SHP77 (cell line): ENCODE results near the gene DPF3.

Experiments
- DNase-seq, 2 experiments: peaks; one replicate each; lab custom pipeline; 2025; lab: John Stamatoyannopoulos, UW

Gene DPF3

GRCh38 chr14:72904840-72905561 lies 11.1 kb upstream of the DPF3 start:
- DNase-seq = peak; percentile 34 to 41

DNA sequence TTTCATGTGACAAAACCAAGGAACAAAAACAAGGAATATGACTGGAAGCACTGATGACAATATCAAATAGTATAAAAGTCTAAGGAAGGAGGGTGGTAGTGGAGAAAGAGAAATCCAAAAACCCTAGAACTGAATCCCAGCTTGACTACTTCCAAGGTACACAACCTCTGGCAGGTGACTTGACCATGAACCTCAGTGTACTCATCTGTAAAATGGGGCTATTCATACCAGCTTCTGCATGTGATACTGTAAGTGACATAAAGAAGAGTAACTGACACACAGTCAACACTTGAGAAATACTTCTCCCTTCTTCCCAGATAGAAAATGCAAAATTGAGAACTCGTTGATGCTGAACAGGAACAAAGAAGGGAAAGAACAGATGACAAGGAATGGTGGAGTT lies 10.3 kb upstream of the DPF3 start:
- DNase-seq = no peak

DNA sequence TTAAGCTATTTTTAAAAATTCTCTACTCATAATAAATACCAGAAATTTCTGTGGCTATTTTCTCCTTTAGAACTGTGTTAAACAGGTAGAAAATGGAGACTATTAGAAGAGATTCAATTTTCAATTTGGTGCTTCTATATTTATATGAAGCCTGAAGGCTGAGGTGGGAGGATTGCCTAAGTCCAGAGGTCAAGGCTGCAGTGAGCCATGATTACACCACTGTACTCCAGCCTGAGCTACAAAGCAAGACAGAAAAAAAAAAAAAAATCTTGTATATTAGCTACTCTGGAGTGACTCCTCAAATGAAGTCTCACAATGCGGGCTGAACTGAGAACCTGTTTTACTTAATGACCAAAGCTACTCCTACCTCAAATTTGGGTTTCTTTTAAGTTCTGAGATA lies 9.8 kb upstream of the DPF3 start:
- no peak for DNase-seq

DNA sequence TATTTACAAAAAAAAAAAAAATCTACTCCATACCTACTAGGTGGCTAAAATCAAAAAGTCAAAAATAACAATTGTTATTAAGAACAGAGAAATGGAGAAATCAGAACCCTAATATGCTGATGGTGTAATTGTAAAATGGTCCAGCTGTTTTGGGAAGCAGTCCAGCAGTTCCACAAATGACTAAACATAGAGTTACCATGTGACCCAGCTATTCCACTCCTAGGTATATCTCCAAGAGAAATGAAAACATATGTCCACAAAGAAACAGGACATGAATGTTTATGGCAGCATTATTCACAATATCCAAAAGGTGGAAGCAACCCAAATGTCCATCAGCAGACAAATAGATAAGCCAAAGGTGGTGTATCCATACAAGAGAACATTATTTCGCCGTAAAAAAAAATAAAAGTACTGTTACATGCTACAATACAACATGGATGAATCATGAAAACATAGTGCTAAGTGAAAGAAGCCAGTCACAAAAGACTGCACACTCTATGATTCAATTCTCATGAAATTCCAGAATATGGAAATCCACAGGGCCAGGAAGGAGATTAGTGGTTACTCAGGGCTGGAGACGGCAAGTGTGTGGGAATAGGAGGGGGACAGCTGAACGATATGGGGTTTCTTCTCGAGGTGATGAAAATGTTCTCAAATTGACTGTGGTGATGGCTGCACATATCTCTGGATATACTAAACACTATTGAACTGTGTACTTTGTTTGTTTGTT lies 9.1 kb upstream of the DPF3 start:
- no peak for DNase-seq

DNA sequence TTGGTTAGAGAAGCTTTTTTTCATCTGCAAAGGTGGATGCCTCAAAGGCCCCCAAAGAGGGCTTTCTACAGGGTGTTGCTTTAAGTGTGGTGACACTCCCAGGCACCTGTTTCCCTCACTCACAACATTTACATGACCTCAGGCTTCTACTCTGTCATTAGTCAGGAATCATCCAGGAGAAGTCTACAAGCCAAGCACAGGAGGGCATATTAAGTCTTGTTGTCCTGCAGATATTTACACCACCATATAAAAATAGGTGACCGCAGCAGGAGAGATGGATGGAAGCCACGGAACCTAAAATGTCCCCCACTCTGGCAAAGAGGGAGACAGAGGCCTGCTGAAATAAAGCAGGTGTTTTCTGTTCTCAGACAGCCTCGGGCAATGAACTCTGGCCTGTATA lies 7.5 kb upstream of the DPF3 start:
- DNase-seq = no peak

- DNase-seq = no peak
These were observed 4.5 kb upstream of the DPF3 start for GRCh38 chr14:72898448-72898847.

DNA sequence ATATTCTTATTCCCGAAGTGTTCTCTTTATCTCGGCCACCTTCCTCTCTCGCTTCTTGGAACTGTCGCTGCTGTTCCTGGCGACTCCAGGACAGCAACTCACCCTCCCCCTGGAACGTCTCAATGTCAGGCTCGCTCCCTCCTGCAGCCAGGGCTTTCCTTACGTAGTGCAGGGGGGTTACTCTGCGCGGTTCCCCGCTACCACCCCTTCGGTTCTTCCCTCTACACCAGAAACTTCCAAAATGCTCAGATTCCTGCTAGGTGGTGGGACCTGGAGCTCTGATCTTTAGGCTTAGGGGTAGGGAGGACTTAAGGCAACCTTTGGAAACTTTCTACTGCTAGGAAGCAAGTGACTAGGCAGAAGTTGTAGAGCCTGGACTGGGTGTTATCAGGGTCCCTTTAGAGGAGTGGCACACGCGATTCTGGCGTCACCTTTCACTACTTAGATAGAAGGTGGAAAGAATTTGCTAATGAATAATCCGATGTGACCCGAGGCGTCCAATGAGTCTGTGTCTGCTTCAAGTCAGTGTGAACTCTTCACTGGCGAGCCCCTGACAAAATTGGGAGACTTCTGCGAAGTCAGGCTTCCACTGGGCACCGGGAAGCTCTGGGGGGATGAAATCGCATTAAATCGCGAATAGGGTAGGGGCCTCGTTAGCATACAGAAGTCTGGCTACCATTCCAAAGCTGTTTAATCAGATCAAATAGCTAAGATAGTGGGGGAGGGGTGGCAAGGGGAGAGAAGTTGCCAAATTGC lies 900 bp upstream of the DPF3 start:
- peak in 1 of 2 experiments; percentile 11 for DNase-seq

DNA sequence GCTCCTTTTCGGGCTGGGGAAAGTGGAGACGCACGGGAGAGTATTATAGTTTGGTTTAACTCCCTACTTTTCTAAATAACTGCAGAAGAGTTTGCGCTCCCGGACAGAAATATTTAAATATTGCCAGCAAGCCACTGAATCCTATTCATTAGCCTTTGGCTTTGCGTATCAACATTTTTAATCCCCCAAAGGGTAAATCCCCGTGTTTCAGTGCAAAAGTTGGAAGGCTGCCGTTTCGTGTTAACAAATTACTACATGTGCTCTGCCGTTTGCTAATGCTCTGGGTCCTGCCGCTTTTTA lies 372 bp upstream of the DPF3 start:
- DNase-seq = no peak

GRCh38 chr14:72892879-72893635 lies 844 bp downstream of the DPF3 start:
- DNase-seq = peak in 1 of 2 experiments; percentile 2

DNA sequence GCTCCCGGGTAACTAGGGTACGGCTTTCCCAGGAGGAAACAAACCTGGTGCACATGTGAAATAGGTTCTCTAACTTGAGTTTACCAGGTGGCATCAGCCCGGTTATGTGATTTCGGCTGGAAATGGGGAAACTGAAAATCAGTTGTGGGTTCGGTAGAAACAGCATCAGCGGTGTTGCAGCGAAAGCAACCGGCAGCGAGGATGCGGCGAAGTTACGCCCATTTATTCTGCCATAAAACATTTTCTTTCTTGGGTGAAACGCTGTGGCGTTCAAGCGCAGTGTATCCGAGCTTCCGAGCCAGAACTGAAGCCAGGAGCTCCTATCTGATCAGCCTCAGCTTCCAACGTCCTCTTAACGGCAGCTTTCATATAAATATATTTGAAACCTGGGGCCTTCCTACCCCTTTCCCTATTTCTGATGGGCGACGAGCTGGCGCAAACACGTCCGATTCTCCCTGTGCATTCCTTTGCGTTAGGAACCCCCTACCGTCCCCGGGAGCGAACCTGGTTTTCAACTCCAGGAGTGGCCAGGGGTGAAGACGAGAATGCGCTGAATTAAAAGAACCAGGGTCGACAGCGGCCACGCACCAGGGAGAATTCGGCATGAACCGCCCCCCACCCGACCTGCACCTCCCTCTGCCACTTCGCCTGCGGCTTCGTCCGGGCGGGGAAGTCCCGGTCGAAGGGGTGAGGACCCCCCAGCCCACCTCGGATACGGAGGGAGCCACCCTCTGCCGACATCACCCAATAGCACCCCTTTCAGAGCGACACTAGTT lies 1.6 kb downstream of the DPF3 start:
- DNase-seq = no peak

- no peak for DNase-seq
These were observed 2.2 kb downstream of the DPF3 start for GRCh38 chr14:72891666-72892102.

DNA sequence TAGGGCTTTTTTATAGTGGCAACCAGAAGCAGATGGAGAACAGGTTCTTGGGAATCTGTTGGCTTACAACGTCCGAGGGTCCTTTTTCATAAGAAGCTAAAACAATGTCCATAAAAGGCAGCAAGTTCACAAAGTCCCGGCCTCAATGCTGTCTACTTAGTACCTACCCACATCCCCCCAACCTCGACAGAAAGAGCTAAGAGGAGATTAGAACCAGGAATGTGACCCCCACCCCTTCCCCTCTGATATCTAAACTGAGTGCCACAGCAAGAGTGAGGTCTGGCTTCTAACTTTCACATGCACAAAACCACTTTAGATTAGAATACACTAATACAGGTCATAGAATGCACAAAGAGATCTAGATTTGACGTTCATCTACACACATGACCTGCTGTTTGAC lies 4.5 kb downstream of the DPF3 start:
- DNase-seq = no peak

DNA sequence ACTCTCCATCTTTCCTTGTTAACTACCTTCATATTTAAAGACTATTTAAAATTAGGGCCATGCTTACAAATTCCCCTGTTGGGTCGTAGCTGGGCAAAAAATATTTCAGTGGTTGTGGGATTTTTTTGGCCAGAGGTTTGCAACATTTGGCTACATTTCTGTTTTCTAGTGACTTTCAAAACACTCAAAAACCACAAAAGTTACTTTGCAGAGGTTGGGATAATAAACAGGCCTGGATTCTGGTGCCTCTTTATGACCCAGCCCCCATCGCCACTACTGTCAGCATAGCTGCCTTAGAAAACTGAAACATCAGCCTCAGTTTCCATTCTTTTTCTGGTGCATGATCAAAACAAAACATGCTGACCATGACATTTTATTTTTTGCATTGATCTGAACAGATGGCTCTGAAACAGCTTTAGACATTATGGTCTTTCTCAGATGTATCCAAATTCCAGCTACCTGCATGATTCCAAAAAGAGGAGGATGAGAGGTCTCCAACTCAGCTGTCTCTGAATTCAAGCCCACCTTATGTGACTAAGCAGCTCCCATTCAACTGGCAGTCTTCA lies 5.2 kb downstream of the DPF3 start:
- DNase-seq = no peak

DNA sequence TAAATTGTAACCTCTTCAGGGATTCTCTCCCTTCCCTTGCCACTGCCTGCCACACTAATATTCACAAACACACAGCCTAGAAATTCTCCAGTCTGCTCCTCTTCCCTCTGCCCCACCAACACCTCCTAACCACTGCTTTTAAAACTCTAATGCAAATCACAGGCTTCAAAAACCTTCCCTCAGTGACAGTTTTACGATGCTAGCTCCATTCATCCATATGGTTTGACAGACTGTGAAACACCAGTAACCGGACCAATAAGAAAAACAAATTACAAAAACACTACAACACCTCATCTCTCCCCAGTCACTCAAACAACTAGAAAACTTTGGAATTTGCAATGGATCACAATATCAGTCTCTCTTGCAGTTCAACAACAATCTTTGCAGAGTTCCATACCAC lies 5.7 kb downstream of the DPF3 start:
- DNase-seq = no peak

- no peak for DNase-seq
These were observed 6.4 kb downstream of the DPF3 start for GRCh38 chr14:72887514-72887913.

GRCh38 chr14:72884386-72884785 lies 9.5 kb downstream of the DPF3 start:
- no peak for DNase-seq

DNA sequence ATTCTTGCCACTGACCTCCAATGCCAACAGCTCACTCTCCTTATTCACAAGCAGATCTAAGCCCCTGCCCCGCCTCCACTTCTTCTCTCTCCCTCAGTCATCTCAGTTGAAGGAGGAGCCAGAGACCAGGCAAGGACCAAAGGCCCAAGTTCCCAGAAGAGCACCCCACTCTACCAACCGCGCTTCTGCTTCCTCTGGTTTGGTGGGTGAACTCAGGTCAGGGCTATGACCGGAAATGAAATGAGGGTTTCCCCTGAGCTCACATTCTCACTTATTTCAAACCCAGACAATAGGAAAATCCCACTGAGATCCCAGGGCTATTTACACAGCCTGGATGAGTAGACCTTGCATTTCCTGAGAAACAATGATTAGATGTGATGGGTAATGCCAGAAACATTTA lies 9.9 kb downstream of the DPF3 start:
- DNase-seq = no peak

DNA sequence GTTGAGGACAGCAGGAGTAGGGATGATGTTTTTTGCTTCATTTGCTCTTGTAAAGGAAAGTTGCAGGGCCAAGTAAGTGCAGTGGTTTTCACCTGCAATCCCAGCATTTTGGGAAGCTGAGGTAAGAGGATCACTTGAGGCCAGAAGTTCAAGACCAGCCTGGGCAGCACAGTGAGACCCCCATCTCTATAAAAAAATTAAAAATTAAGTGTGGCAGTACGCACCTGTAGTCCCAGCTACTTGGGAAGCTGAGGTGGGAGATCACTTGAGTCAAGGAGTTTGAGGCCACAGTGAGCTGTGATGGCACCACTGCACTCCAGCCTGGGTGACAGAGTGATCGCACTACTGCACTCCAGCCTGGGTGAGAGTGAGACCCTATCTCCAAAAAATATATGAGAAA lies 10.8 kb downstream of the DPF3 start:
- DNase-seq = no peak

DNA sequence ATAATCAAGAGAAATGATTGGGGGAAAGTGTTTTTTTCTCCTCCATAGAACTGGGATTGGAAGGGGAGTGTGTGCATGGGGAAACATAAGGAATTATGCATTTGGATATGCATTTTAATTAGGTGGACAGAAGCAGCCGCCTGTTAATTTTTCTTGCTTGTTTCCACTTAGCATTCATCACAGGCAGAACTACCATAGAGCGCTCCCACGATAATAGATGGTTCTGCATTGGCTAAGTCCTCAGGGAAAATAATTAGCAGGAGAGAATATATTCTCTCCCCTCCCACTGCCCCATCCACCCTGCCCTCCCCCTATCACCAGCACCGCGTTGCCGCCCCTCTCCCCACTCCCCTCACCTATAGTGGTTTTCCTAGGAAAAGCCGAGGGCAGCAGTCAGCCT lies 11.4 kb downstream of the DPF3 start:
- no peak for DNase-seq

- DNase-seq = no peak
These were observed 11.9 kb downstream of the DPF3 start for GRCh38 chr14:72882047-72882446.

DNA sequence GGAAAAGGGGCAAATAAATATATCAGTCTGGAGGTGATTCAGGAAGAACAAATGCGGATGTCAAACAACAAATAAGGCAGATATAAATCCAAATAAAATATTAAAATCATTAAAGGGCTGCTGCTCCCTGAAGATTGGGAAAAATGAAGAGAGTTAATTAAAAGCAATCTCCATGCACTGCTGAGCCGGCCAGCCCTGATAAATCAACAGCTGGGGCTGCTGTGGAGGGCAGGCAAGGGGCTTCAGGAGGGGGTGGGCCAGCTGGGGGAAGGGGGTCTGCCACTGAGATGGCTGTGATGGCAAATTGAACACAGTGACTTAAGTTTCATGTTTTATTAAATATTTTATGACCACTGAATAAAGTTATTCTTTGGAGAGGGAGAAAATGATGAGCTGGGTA lies 12.4 kb downstream of the DPF3 start:
- DNase-seq = no peak
